ENCODE results near the gene ELF5.

The ELF5 gene

DNA sequence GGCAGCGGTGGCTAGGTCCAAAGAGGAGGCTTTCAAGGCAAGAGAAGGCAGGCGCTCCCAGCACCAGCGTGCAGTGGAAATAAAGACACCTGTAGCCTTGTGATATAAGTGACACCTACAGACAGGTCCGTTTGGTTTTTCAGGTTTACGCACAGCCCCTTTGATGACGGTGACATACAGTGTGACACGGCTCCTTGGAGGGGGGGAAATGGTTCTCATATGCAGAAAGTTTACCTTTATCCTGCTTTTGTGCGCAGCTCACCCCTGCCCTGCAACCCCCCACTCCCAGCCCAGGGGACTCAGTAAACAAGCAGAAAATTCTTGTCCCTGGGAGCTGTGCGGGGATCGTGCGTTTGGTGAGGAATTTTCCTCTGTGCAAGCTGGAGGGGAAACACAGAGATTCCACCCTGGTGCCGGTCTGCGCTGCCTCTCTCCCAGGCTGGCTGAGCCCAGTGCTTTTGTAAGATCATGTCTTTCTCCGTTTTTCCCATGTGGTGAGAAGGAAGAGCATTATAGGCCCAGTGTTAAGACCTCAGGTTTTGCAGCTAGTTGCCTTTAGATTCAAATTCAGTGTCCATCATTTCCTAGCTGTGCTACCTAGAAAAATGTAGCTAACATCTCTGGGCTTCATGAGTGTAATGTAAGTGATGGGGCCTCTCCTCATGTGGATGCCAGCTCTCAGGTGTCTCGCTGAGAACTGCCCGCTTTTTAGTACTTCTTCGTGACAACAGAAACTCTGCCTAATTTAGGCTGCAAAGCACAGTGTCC lies at the start of gene ELF5:
TSS of gene ELF5 (minus strand) at position 113 of the 768 bp plus-strand sequence. CDS start 8,045 bp downstream, outside the sequence.
- no peak for DNase-seq (ENCODE audit: low read depth in 1 of 2, low spot score in 1 of 2)

DNA sequence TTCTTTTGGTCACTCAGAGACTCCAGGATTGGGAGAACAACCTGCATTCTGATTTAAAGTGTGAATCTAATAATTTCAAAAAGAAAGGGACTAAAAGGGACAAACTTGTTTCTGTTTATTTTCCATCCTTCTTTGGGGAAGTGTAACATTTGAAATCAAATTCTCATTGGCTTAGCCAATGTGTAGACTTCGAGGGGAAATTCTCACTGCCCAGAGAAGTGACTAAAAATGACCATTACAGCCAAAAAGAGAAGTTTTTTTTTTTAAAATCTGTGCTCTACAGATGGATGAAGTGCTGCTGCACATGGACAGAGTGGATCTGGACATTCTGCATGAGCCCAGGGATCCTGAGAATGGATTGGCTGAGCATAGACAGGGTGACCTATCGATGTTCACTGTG lies 49.4 kb upstream of the ELF5 start:
- no peak for DNase-seq (ENCODE audit: low read depth in 1 of 2, low spot score in 1 of 2)

- DNase-seq (ENCODE audit: low read depth in 1 of 2, low spot score in 1 of 2) = no peak
Observed at GRCh38 chr11:34560511-34560910, 46.9 kb upstream of the ELF5 start.

DNA sequence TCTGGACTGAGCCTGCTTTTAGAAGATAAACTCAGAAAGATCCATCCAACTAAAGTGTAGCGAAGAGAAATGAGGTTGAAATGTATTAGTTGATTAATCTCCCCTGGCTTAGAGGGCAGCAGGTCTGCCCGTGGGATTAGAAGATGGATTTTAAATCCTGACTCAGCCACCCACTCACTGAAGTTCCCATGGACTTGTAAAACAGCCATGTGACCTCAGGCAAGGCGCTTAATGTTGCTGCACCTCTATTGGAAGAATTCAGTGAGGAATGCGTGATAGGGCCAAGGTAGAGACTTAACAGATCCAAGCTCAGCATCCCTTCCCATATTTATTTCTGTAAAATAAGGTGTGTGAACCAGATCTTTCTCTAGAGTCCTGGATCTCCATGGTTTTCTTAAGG lies 45.1 kb upstream of the ELF5 start:
- no peak for DNase-seq (ENCODE audit: low read depth in 1 of 2, low spot score in 1 of 2)

DNA sequence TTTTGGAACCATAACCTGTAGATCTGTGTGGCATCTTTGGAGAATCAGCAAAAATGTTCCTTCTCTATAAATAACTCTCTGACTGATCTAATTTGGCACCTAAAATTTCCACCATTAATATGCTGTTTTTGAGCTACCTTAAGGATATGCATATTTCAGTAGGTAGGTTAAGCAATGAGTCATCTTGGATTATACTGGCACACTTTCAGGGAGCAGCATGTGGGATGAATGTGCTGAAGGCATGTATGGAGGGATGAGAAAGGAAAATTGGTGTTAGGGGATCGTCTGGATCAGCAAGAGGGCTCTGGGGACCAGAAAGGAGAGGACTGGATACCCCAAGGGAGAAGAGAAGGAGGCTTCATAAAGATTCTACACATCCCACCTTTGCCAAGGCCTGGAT lies 44.6 kb upstream of the ELF5 start:
- no peak for DNase-seq (ENCODE audit: low read depth in 1 of 2, low spot score in 1 of 2)

- no peak for DNase-seq (ENCODE audit: low read depth in 1 of 2, low spot score in 1 of 2)
Observed at GRCh38 chr11:34552270-34552669, 38.7 kb upstream of the ELF5 start.

DNA sequence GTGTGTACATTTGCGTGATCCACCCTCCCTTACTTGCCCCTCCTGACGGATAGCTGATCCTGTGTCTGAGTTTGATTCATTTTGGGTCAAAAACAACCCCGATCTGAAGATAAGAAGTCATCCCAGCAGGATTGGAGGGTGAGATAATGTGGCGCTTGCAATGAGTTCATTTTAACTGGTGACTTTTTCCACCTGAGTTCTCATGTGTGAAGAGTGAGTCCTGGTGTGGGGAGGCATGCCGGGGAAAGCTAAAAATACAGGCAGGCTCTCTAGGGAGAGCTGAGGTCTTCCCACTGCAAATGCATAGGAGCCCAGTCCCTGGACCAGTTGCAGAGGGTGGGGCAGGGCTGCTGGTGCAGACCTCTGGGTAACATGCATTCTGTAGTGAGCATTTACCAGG lies 35.7 kb upstream of the ELF5 start:
- DNase-seq (ENCODE audit: low read depth in 1 of 2, low spot score in 1 of 2) = no peak

DNA sequence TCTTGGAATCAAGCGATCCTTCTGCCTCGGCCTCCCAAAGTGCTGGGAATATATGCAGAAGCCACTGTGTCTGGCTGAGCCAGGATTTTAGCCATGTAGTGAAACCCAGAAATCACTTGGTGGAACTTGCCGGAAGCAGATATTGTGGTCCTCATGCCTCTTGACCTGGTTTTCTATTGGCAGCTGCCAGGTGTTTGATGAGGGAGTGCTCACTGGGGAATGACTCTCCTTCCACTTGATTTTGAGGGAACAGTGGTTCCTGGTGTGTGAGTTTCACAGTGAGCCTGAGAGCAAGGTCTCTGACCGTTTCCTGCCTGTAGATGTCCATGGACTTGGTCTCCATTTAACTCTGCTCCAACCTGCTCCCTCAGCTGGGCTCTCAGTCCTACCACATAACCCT lies 34.7 kb upstream of the ELF5 start:
- no peak for DNase-seq (ENCODE audit: low read depth in 1 of 2, low spot score in 1 of 2)

GRCh38 chr11:34546511-34547209 lies 33.1 kb upstream of the ELF5 start:
- no peak for DNase-seq (ENCODE audit: low read depth in 1 of 2, low spot score in 1 of 2)

DNA sequence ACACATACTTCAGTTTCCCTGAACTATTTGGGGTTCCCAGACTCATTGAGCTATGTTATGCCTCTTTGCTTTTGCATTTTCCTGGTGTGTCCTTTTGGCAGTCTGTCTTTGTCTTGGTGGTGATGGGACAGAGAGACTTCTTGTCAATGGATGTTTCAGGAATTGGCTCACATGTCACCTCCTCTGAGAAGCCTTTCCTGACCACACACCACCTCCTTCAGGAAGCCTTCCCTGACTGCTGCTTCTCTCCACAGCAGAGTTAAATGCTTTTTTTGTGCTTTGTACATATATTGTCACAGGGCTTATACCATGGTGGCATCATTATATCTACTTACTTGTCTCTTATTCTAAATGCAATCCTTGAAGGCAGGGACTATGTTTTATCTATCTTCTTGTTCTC lies 28.5 kb upstream of the ELF5 start:
- no peak for DNase-seq (ENCODE audit: low read depth in 1 of 2, low spot score in 1 of 2)

DNA sequence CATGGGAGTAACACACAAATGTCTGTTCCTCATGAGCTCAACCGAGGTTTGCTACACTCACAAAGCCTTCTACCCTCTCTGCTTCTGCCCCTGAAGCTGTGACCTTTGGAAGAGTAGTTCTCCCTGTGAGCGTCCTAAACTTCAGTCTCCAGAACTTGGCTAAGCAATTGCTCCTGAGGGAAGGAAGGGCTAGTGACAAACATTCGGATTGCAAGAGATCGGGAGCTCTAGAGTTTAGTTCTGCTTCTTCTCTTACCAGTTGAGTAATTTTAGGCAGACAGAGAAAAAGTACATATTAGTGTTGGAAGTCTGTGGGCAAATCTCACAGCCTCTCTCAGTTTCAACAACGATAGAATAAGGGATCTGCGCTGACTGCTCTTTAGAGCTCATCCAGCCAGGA lies 27.3 kb upstream of the ELF5 start:
- no peak for DNase-seq (ENCODE audit: low read depth in 1 of 2, low spot score in 1 of 2)

- no peak for DNase-seq (ENCODE audit: low read depth in 1 of 2, low spot score in 1 of 2)
Observed at GRCh38 chr11:34537636-34538035, 24.0 kb upstream of the ELF5 start.

DNA sequence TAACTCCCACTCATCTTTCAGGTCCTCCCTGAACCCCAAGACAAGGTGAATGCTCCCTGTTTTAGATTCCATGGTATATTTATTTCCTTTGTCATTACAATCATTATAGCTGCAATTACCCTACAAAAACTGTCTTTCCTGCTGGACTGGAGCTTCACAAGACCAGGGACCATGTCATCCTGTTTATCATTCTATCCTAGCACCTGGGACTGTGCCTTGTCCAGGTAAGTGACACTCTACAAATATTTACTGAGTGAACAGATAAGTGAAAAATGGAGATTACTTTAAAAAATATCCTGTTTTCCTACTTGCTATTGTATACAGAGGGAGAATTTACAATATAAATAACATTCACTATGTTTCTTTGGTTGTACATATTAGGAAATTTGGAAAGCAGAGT lies 22.5 kb upstream of the ELF5 start:
- DNase-seq (ENCODE audit: low read depth in 1 of 2, low spot score in 1 of 2) = no peak

DNA sequence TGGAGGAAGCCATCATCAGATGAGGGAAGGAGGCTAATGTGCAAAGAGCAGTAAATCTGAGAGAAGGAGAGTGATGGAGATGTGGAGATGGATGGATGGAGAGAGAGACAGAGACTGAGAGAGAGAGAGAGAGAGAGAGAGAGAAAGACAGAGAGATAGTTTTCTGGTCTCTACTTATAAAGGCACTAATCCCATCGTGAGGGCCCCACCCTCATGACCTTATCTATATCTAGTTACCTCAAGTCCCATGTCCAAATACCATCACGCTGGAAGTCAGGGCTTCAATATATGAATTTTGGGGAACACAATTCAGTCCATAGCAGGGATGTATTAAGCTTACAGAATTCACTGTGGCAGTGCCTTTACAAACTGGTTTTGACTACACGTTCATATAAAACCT lies 21.2 kb upstream of the ELF5 start:
- DNase-seq (ENCODE audit: low read depth in 1 of 2, low spot score in 1 of 2) = no peak

- no peak for DNase-seq (ENCODE audit: low read depth in 1 of 2, low spot score in 1 of 2)
Observed at GRCh38 chr11:34531663-34532062, 18.1 kb upstream of the ELF5 start.

DNA sequence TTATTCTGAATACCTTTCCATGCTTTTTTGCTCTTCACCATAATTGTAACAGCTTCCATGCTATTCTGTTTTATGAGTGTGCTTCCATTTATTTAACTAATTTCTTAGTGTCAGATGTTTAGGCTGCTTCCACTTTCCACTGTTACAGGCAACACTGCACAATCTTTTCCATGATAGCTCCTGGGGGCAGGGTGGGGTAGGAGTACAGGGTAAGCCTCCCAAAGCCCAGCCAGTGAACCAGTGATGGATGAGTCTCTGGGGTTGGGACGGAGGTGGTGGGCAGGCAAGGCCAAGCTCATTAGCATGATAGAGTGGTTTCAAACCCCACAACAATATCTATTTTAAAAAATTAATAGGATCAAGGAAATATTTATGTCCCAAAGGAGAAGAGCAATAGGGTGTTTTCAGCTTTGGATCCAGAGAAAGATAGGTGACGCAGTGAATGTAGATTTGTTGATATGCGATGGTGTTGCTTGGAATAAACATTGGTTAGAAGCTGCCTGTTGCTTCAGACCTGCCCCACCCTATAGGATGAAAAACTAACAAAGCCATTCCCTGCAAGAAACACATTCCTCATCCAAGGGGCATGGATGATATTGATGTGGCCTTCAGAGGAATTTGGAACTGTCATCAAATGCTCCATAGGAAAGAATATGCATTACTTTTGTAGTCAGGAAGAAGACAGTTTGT lies 17.1 kb upstream of the ELF5 start:
- no peak for DNase-seq (ENCODE audit: low read depth in 1 of 2, low spot score in 1 of 2)

GRCh38 chr11:34529643-34530042 lies 16.0 kb upstream of the ELF5 start:
- no peak for DNase-seq (ENCODE audit: low read depth in 1 of 2, low spot score in 1 of 2)

DNA sequence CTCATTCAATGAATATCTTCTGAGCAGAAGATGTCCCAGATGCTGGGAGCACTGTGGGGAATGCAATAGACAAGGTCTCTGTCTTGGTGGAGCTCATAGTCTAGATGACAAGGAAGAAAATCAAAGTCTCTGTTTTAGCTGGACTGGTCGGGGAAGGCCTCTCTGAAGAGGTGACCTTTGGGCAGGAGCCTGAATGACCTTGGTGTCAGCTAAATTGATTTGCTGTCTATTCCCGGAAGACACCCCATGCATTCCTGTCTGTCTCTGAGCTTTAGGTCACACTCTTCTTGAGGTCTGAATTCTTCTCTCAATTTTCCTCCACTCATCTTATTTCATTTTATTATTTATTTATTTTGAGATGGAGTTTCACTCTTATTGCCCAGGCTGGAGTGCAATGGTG lies 14.5 kb upstream of the ELF5 start:
- no peak for DNase-seq (ENCODE audit: low read depth in 1 of 2, low spot score in 1 of 2)

GRCh38 chr11:34525888-34526657 lies 12.5 kb upstream of the ELF5 start:
- DNase-seq (ENCODE audit: low read depth in 1 of 2, low spot score in 1 of 2) = no peak

- no peak for DNase-seq (ENCODE audit: low read depth in 1 of 2, low spot score in 1 of 2)
Observed at GRCh38 chr11:34525098-34525497, 11.5 kb upstream of the ELF5 start.

DNA sequence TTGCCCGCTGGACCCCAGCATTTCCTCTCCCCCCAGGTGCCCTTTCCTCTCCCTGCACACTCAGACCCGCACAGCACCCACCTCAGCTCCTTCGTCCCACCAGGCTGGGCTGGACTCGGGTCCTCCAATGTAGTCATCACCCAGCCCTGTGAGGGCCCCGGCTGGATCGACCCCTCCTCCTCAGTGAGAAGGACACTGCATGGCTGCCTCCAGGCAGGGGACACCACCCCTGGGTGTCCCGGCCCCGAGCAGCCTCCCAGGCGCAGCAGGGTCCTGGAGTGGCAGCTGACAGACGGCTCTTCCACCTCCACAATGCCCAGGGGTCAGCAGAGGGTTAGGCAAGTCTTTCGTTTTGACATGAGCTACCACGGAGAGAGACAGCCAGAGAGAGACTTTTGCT lies 11.1 kb upstream of the ELF5 start:
- DNase-seq (ENCODE audit: low read depth in 1 of 2, low spot score in 1 of 2) = no peak

DNA sequence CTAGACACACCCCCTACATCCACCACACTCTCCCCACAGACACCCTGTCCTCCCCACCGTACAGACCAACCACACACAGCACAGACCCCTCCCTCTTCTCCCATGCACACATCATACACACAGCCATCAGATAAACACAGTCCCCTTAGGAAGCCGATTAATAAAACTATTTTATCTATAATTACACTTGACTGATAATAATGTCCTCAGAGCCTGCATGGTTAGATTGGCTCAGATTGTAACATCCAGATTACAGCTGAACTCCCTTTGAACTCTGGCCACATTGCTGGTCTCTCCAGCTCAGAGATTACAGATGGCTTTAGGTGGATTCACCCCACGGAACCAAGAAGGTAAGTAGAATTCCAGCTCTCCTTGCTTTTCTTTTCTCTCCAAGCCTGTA lies 9.5 kb upstream of the ELF5 start:
- DNase-seq (ENCODE audit: low read depth in 1 of 2, low spot score in 1 of 2) = no peak

Data from stimulated activated CD4-positive, alpha-beta T cell treated with anti-CD3 and anti-CD28 coated beads, Interleukin-15, amount 100 ng/mL, for 1 hour (primary cell).